ENCODE results near the gene KDM2B. TPM values are rescaled to one million over a fixed set of nuclear protein-coding genes. Genes with fewer than 3 reads are reported as not detected.

KDM2B gene
- total and polyA plus RNA-seq, 2 experiments from 2014 or later = 59.4 to 161 TPM

GRCh38 chr12:121443911-121444841 lies 136.6 kb downstream of the KDM2B start:
- TF ChIP-seq CREB1 (CRISPR knock-in tag; IDR thresholded peaks at IDR 0.05; ENCODE audit: low read depth) (no peak), EZH2 (IDR thresholded peaks at IDR 0.05; ENCODE audit: low read depth, unreplicated experiment) (no peak), ETS1 (IDR thresholded peaks at IDR 0.05) (no peak), POLR2AphosphoS5 (IDR thresholded peaks at IDR 0.05; ENCODE audit: low read depth) (no peak), STAT1 (IDR thresholded peaks at IDR 0.05; ENCODE audit: unreplicated experiment) (no peak), NANOG (IDR thresholded peaks at IDR 0.05; ENCODE audit: borderline replicate concordance) (no peak), CTCF (conservative IDR thresholded peaks at IDR 0.05; ENCODE audit: low read depth in 2 of 2) (no peak), JUNB (IDR thresholded peaks at IDR 0.05; ENCODE audit: unreplicated experiment) (no peak), REST (IDR thresholded peaks at IDR 0.05; ENCODE audit: unreplicated experiment) (no peak), ZNF331 (CRISPR knock-in tag; IDR thresholded peaks at IDR 0.05; ENCODE audit: low read depth) (no peak), ZNF114 (CRISPR knock-in tag; IDR thresholded peaks at IDR 0.05) (no peak), EZH2phosphoT487 (IDR thresholded peaks at IDR 0.05; ENCODE audit: unreplicated experiment) (no peak), ZNF462 (CRISPR knock-in tag; IDR thresholded peaks at IDR 0.05) (no peak)
- peaks cover 20% of the 10 kb centered on the region for H3K27me3 Mint-ChIP-seq (ENCODE audit: insufficient read depth, low read depth, poor library complexity)
- no peak overlapping the region for H2AFZ ChIP-seq
- DNase-seq (ENCODE audit: low spot score) (no peak), ATAC-seq (peak; percentile 7; the same call in 2 of the 3 replicates)
- peaks cover 25% of the 10 kb centered on the region; the same call in 1 of the 2 replicates for H3K36me3 ChIP-seq (ENCODE audit: insufficient read depth)
- H4K20me1 ChIP-seq (replicated peaks; ENCODE audit: insufficient read depth) = peaks cover 29% of the 10 kb centered on the region
- peaks cover 66% of the 10 kb centered on the region for H3K36me3 Mint-ChIP-seq (ENCODE audit: low read depth)
- H3K27ac Mint-ChIP-seq = peak overlapping the region; percentile 74
- H3K4me3 ChIP-seq = no peak overlapping the region
- H3K4me1 ChIP-seq (ENCODE audit: insufficient read depth) = no peaks in the 10 kb centered on the region
- H3K79me2 ChIP-seq (replicated peaks; ENCODE audit: insufficient read depth) = peaks cover 30% of the 10 kb centered on the region
- no peaks in the 10 kb centered on the region for H3K27me3 ChIP-seq (ENCODE audit: insufficient read depth)
- H3K4me2 ChIP-seq = no peak overlapping the region
- H3F3A ChIP-seq (replicated peaks; ENCODE audit: low read depth) = peaks cover 18% of the 10 kb centered on the region
- H3K4me3 Mint-ChIP-seq = no peak overlapping the region
- H3K9me2 ChIP-seq (ENCODE audit: insufficient read depth) = no peaks in the 10 kb centered on the region
- H3K4me1 Mint-ChIP-seq = peaks cover 10% of the 10 kb centered on the region; the same call in 2 of the 3 replicates
- H3K27ac ChIP-seq (ENCODE audit: low read depth) = peak overlapping the region; percentile 72; the same call in 1 of the 2 replicates
- H3K9me3 Mint-ChIP-seq = no peaks in the 10 kb centered on the region

Data from GM23338 (cell line).